Sigmoid colon (tissue), 7 donors: ENCODE results near the gene ELP4. TPM values are rescaled to one million over a fixed set of nuclear protein-coding genes. Genes with fewer than 3 reads are reported as not detected.
"Not testable (repeated sequence)": the region's sequence is repeated elsewhere in the genome, so short reads cannot be mapped to it uniquely, and the experiment has no call there.

Source experiments
- DNase-seq: peaks from one replicate; pipeline ENCODE4 v3.0.0-alpha.2; 2019
- H3K27ac ChIP-seq, 4 donors: fragments of 200-600 bp; sonication (generic); one replicate each; pipeline ENCODE4 v1.5.1; 2016 to 2019; ENCODE audit warnings: mild to moderate bottlenecking in 1 of 4
- H3K27me3 ChIP-seq, 3 donors: fragments of 200-600 bp; sonication (generic); one replicate each; pipeline ENCODE4 v1.5.1; 2019; ENCODE audit warnings: mild to moderate bottlenecking in 1 of 3
- H3K36me3 ChIP-seq, 4 donors: fragments of 200-600 bp; sonication (generic); one replicate each; pipeline ENCODE4 v1.5.1; 2016 to 2019
- H3K4me1 ChIP-seq, 4 donors: fragments of 200-600 bp; sonication (generic); one replicate each; pipeline ENCODE4 v1.5.1; 2017 to 2019
- H3K4me3 ChIP-seq, 4 donors: fragments of 200-600 bp; sonication (generic); one replicate each; pipeline ENCODE4 v1.5.1; 2017 to 2019; ENCODE audit warnings: mild to moderate bottlenecking in 2 of 4, moderate library complexity in 1 of 4
- H3K9me3 ChIP-seq, 4 donors: fragments of 200-600 bp in 3 of 4; sonication (generic) in 3 of 4; one replicate each; pipeline versions ENCODE4 v1.5.1 to v1.6.1; 2013 to 2019
- EP300 ChIP-seq, 4 donors: sonication (generic); formaldehyde crosslinking; IDR thresholded peaks; one replicate each; pipeline ENCODE4 v1.6.1; 2017; ENCODE audit warnings: antibody characterized with exemption in 4 of 4
- POLR2A ChIP-seq, 2 donors: fragments of 450-650 bp; IDR thresholded peaks; one replicate each; pipeline ENCODE4 v1.6.1; 2016; ENCODE audit warnings: antibody characterized with exemption in 2 of 2, mild to moderate bottlenecking in 2 of 2, moderate library complexity in 2 of 2
- POLR2AphosphoS5 ChIP-seq, 4 donors: sonication (generic); formaldehyde crosslinking; IDR thresholded peaks; one replicate each; pipeline ENCODE4 v1.6.1; 2017; ENCODE audit warnings: antibody characterized with exemption in 4 of 4
- WGBS, 2 donors: extraction: QIAGEN DNeasy Blood & Tissue Kit; methylation state at CpG; one replicate each; pipeline ENCODE4 v1.1.7; 2013; 5-methylcytosine and 5-hydroxymethylcytosine counted together
- intact Hi-C: fragments of 100-400 bp; cut with DNase I; formaldehyde crosslinking; loops from one replicate; pipeline ENCODE4 v1.15.1; 2023
- polyA plus RNA-seq, 3 donors: library from polyadenylated mRNA; stranded (reverse); fragments of 200-250 nt; gene quantifications; one replicate each; pipeline ENCODE4 v1.2.3, GENCODE V29; 2013
- total RNA-seq, 4 donors: library from RNA; depleted of rRNA; stranded (reverse); fragments of >200 nt; gene quantifications; one replicate each; pipeline ENCODE4 v1.1.0, GENCODE V29; 2016
- TF ChIP-seq, protein P1 (sequence below), 4 experiments: fragments of 450-650 bp in 3 of 4; fragments of 200-600 bp in 1 of 4; IDR thresholded peaks; one replicate each; pipeline ENCODE4 v1.5.1; 2016 to 2019; ENCODE audit warnings: antibody characterized with exemption in 4 of 4, mild to moderate bottlenecking in 3 of 4, moderate library complexity in 2 of 4
- donor health status: healthy with polysubstance abuse.
- donor health status: Bipolar disorder and iron deficiency.
- donor health status: healthy.

Gene ELP4
- total and polyA plus RNA-seq, 7 donors, result 9.0 to 32.7 (median 18.5) TPM

GRCh38 chr11:31728432-31728831 lies 218.9 kb downstream of the ELP4 start:
- intact Hi-C loops, result no loop called here
- H3K9me3 ChIP-seq, result no peaks in the 10 kb centered on the region
- no peak overlapping the region for H3K4me3 ChIP-seq
- H3K27me3 ChIP-seq, result no peaks in the 10 kb centered on the region
- no peak for DNase-seq
- no peaks in the 10 kb centered on the region for H3K4me1 ChIP-seq
- WGBS, 2 donors, result 42 to 48% methylated on average over 1 of the region's 1 CpG
- no peak for TF ChIP-seq EP300 (IDR thresholded peaks at IDR 0.05)
- TF ChIP-seq, protein P1, sequence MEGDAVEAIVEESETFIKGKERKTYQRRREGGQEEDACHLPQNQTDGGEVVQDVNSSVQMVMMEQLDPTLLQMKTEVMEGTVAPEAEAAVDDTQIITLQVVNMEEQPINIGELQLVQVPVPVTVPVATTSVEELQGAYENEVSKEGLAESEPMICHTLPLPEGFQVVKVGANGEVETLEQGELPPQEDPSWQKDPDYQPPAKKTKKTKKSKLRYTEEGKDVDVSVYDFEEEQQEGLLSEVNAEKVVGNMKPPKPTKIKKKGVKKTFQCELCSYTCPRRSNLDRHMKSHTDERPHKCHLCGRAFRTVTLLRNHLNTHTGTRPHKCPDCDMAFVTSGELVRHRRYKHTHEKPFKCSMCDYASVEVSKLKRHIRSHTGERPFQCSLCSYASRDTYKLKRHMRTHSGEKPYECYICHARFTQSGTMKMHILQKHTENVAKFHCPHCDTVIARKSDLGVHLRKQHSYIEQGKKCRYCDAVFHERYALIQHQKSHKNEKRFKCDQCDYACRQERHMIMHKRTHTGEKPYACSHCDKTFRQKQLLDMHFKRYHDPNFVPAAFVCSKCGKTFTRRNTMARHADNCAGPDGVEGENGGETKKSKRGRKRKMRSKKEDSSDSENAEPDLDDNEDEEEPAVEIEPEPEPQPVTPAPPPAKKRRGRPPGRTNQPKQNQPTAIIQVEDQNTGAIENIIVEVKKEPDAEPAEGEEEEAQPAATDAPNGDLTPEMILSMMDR (IDR thresholded peaks at IDR 0.05), result no peak
- no peak for TF ChIP-seq POLR2AphosphoS5 (IDR thresholded peaks at IDR 0.05)
- TF ChIP-seq POLR2A (IDR thresholded peaks at IDR 0.05), result no peak
- H3K27ac ChIP-seq, result no peak overlapping the region
- H3K36me3 ChIP-seq, result no peaks in the 10 kb centered on the region

DNA sequence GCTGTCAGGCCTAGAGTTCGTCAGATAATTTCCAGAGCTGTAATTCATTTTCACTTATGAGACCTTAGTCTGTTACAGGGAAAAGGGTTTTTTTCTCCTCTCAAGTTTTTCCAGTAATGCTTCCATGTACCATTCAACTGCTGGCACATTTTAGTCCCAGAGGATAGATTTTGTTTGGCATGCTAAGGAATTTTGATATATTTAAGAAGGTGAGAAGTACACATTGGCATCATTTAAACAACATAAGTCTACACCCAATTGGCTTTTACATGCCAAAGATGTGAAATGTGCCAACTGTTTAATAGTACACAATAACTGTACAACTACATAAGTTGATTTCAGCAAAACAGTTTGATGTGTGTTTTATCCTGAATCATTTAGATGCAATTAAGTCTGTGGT lies 230.6 kb downstream of the ELP4 start:
- intact Hi-C loops, result no loop called here
- TF ChIP-seq EP300 (IDR thresholded peaks at IDR 0.05), result no peak
- TF ChIP-seq POLR2A (IDR thresholded peaks at IDR 0.05), result no peak
- TF ChIP-seq, protein P1 (IDR thresholded peaks at IDR 0.05), result no peak
- TF ChIP-seq POLR2AphosphoS5 (IDR thresholded peaks at IDR 0.05), result no peak
- Histone ChIP-seq H3K27me3 (no peaks in the 10 kb centered on the region), H3K9me3 (peaks cover 0 to 3% (median 0%) of the 10 kb centered on the region in 4 donors), H3K27ac (no peak overlapping the region), H3K4me1 (no peaks in the 10 kb centered on the region), H3K4me3 (no peak overlapping the region), H3K36me3 (no peaks in the 10 kb centered on the region)
- no peak for DNase-seq
- WGBS, 2 donors, result 88 to 91% methylated on average over 1 of the region's 1 CpG

DNA sequence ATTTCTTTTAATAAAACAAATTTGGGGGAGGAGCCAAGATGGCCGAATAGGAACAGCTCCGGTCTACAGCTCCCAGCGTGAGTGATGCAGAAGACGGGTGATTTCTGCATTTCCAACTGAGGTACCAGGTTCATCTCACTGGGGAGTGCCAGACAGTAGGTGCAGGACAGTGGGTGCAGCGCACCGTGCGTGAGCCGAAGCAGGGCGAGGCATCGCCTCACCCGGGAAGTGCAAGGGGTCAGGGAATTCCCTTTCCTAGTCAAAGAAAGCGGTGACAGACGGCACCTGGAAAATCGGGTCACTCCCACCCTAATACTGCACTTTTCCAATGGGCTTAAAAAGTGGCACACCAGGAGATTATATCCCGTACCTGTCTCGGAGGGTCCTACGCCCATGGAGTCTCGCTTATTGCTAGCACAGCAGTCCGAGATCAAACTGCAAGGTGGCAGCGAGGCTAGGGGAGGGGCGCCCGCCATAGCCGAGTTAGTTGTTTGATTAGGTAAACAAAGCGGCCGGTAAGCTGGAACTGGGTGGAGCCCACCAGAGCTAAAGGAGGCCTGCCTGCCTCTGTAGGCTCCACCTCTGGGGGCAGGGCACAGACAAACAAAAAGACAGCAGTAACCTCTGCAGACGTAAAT lies 231.3 kb downstream of the ELP4 start:
- not testable (repeated sequence) for H3K27me3 ChIP-seq

DNA sequence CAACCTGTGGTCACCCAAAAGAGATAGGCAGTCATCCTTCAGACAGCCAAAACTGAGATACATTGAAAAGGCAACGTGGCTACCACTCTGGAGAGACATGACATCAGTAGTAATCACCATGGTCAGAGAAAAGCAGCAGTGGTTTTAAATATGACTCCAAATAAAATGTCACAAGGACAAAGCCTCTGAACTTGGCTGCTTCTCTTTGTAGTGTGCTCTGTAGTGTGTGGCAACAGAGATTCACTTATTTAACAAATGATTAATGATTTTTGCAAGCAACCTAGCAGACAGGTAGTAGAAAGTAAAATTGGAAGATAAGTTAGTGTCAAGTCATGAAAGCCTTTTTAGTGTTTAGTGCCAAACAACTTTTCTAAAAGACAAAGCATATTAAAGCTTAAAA lies 238.0 kb downstream of the ELP4 start:
- Histone ChIP-seq H3K36me3 (no peaks in the 10 kb centered on the region), H3K9me3 (no peaks in the 10 kb centered on the region), H3K4me3 (no peak overlapping the region), H3K27me3 (no peaks in the 10 kb centered on the region), H3K4me1 (no peaks in the 10 kb centered on the region), H3K27ac (no peak overlapping the region)
- TF ChIP-seq POLR2A (IDR thresholded peaks at IDR 0.05) (no peak), EP300 (IDR thresholded peaks at IDR 0.05) (no peak), POLR2AphosphoS5 (IDR thresholded peaks at IDR 0.05) (no peak)
- TF ChIP-seq, protein P1 (IDR thresholded peaks at IDR 0.05), result no peak
- no peak for DNase-seq
- 59 to 72% methylated on average over 1 of the region's 1 CpG for WGBS, 2 donors
- intact Hi-C loops, result no loop called here

More for the DNA sequence above, 231.3 kb downstream of the ELP4 start:
- WGBS, 2 donors, result 92 to 96% methylated on average over 26 of the region's 26 CpGs
- H3K4me3 ChIP-seq, DNase-seq, intact Hi-C loops, H3K4me1 ChIP-seq, H3K9me3 ChIP-seq, H3K36me3 ChIP-seq, H3K27ac ChIP-seq: not testable (repeated sequence)

DNA sequence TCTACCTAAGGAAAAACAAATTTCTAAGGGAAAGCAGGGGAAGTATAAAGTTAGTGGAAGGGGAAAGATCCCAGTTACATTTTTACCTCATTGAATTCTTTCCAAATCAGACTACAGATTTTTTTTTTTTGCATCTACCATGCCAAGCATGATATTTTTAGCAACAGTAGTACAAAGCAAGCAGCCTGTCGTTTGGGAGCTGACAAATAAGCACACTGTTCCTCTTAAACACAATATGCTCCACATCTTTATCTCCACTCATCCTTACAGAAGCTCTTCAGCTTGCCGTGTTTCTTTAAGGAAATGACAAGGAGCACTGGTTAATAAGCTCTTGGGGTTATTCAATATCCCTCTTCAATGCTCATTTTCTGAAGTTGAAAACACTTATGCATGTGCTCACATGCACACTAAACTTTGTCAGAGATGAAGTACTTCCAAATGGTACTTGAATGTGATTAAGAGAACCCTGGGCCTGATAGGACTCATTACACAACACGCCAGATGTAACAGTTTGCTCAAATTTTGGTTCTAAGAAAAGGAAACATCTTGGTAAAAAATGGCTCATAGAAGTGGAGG lies 247.8 kb downstream of the ELP4 start:
- 63 to 64% methylated on average over 3 of the region's 3 CpGs for WGBS, 2 donors

More for the DNA sequence above, 247.8 kb downstream of the ELP4 start:
- no peak overlapping the region for H3K4me3 ChIP-seq
- H3K36me3 ChIP-seq, result no peaks in the 10 kb centered on the region
- no peak overlapping the region for H3K27ac ChIP-seq
- no peaks in the 10 kb centered on the region for H3K9me3 ChIP-seq
- intact Hi-C loops, result no loop called here
- no peaks in the 10 kb centered on the region for H3K27me3 ChIP-seq
- no peak for DNase-seq
- H3K4me1 ChIP-seq, result peaks cover 0 to 11% (median 5%) of the 10 kb centered on the region in 4 donors
- TF ChIP-seq, protein P1 (IDR thresholded peaks at IDR 0.05), result no peak
- TF ChIP-seq POLR2AphosphoS5 (IDR thresholded peaks at IDR 0.05) (no peak), POLR2A (IDR thresholded peaks at IDR 0.05) (no peak), EP300 (IDR thresholded peaks at IDR 0.05) (no peak)
